ENCODE results near the gene FHIT. TPM values are rescaled to one million over a fixed set of nuclear protein-coding genes. Genes with fewer than 3 reads are reported as not detected.

Gene FHIT
- total and polyA plus RNA-seq, 2 experiments from 2014 or later, result 9.7 to 16.2 TPM

DNA sequence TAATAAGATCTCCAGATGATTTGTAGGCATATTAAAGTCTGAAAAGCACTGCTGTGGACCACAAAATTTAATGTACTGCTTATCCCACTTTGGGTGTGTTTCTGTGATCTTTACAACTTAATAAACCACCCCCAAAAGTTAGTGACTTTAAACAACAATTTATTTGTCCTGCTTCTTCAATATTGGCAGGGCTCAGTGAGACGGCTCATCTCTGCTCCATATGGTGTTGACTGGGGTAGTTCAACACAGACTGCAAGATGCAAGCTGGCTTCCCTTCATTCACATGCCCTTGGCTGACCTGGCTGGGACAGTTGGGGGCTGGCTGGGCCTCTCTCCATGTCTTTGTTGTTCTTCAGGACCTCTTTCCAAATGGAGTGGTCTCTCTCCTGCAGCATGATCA is 337.8 kb downstream of the FHIT start:
- no peaks in the 10 kb centered on the region for H3K27me3 ChIP-seq
- H3K9me2 ChIP-seq (replicated peaks; ENCODE audit: insufficient read depth), result no peaks in the 10 kb centered on the region
- H3K36me3 ChIP-seq (replicated peaks; ENCODE audit: insufficient read depth, low read depth), result no peaks in the 10 kb centered on the region
- H3K27ac ChIP-seq, result no peak overlapping the region
- H2AFZ ChIP-seq, result no peak overlapping the region
- no peaks in the 10 kb centered on the region for H4K20me1 ChIP-seq (ENCODE audit: insufficient read depth, poor library complexity, severe bottlenecking)
- DNase-seq (ENCODE audit: low spot score), result no peak
- WGBS (ENCODE audit: low lambda C conversion rate, missing lambda C conversion rate), result 95% methylated on average over 1 of the region's 1 CpG
- H3K4me1 ChIP-seq (ENCODE audit: insufficient read depth), result no peaks in the 10 kb centered on the region
- H3K9me3 ChIP-seq (ENCODE audit: low read depth), result no peaks in the 10 kb centered on the region
- no peak overlapping the region for H3K4me3 ChIP-seq
- no peaks in the 10 kb centered on the region for H3K79me2 ChIP-seq
- TF ChIP-seq, protein P1, sequence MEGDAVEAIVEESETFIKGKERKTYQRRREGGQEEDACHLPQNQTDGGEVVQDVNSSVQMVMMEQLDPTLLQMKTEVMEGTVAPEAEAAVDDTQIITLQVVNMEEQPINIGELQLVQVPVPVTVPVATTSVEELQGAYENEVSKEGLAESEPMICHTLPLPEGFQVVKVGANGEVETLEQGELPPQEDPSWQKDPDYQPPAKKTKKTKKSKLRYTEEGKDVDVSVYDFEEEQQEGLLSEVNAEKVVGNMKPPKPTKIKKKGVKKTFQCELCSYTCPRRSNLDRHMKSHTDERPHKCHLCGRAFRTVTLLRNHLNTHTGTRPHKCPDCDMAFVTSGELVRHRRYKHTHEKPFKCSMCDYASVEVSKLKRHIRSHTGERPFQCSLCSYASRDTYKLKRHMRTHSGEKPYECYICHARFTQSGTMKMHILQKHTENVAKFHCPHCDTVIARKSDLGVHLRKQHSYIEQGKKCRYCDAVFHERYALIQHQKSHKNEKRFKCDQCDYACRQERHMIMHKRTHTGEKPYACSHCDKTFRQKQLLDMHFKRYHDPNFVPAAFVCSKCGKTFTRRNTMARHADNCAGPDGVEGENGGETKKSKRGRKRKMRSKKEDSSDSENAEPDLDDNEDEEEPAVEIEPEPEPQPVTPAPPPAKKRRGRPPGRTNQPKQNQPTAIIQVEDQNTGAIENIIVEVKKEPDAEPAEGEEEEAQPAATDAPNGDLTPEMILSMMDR (IDR thresholded peaks at IDR 0.05; ENCODE audit: poor library complexity), result no peak
- TF ChIP-seq EZH2phosphoT487 (IDR thresholded peaks at IDR 0.05; ENCODE audit: low read depth, severe bottlenecking, unreplicated experiment), result no peak
- TF ChIP-seq EZH2 (IDR thresholded peaks at IDR 0.05; ENCODE audit: borderline replicate concordance), result no peak
- no peak overlapping the region for H3K4me2 ChIP-seq

DNA sequence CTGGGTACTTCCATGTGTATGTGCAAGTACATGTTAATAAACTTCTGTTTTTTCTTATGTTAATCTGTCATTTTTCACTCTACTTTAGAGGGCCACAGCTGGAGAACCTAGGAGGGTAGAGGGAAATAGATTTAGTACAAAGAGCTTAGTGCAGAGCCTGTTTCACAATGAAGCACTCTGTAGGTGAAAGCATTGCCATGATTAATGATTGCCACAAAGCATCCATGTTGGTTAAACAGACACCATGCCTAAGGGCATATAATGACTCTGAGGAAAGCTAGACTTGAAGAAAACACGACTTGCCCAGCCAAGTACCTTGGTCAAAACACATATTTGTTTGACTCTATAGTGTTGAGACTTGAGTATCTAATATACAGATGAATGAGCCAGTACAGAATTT is 338.4 kb downstream of the FHIT start:
- H3K27ac ChIP-seq, result no peak overlapping the region
- H4K20me1 ChIP-seq (ENCODE audit: insufficient read depth, poor library complexity, severe bottlenecking), result no peaks in the 10 kb centered on the region
- no peak overlapping the region for H3K4me2 ChIP-seq
- H3K27me3 ChIP-seq, result no peaks in the 10 kb centered on the region
- H3K4me1 ChIP-seq (ENCODE audit: insufficient read depth), result no peaks in the 10 kb centered on the region
- H2AFZ ChIP-seq, result no peak overlapping the region
- H3K9me3 ChIP-seq (ENCODE audit: low read depth), result no peaks in the 10 kb centered on the region
- H3K36me3 ChIP-seq (replicated peaks; ENCODE audit: insufficient read depth, low read depth), result no peaks in the 10 kb centered on the region
- 54% methylated on average over 1 of the region's 1 CpG for WGBS (ENCODE audit: low lambda C conversion rate, missing lambda C conversion rate)
- no peaks in the 10 kb centered on the region for H3K79me2 ChIP-seq
- H3K4me3 ChIP-seq, result no peak overlapping the region
- TF ChIP-seq, protein P1 (IDR thresholded peaks at IDR 0.05; ENCODE audit: poor library complexity), result no peak
- TF ChIP-seq EZH2 (IDR thresholded peaks at IDR 0.05; ENCODE audit: borderline replicate concordance), result no peak
- H3K9me2 ChIP-seq (replicated peaks; ENCODE audit: insufficient read depth), result no peaks in the 10 kb centered on the region
- no peak for DNase-seq (ENCODE audit: low spot score)

DNA sequence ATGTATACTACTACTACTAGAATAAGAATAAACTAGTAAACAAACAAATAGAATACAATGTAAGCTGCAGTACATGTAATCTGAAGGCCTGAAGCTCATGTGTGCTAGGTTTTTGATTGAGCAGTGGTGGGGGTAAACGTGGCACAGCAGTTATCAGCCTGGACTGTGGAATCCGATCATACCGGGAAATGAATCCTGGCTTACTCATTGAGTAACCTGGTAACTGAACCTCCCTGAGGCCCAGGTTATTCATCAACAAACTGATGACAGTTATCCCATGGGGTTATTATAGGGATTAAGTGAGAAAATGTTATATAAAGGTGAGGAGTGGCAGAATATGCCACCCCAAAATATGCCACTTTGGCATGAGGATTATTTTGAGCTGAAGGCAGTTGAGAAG is 339.1 kb downstream of the FHIT start:
- no peak overlapping the region for H2AFZ ChIP-seq
- no peak for TF ChIP-seq EZH2phosphoT487 (IDR thresholded peaks at IDR 0.05; ENCODE audit: low read depth, severe bottlenecking, unreplicated experiment)
- TF ChIP-seq, protein P1 (IDR thresholded peaks at IDR 0.05; ENCODE audit: poor library complexity), result no peak
- no peak for TF ChIP-seq EZH2 (IDR thresholded peaks at IDR 0.05; ENCODE audit: borderline replicate concordance)
- no peaks in the 10 kb centered on the region for H3K9me2 ChIP-seq (replicated peaks; ENCODE audit: insufficient read depth)
- no peaks in the 10 kb centered on the region for H4K20me1 ChIP-seq (ENCODE audit: insufficient read depth, poor library complexity, severe bottlenecking)
- WGBS (ENCODE audit: low lambda C conversion rate, missing lambda C conversion rate), result 83% methylated on average over 3 of the region's 3 CpGs
- H3K4me1 ChIP-seq (ENCODE audit: insufficient read depth), result no peaks in the 10 kb centered on the region
- H3K27me3 ChIP-seq, result no peaks in the 10 kb centered on the region
- no peaks in the 10 kb centered on the region for H3K79me2 ChIP-seq
- DNase-seq (ENCODE audit: low spot score), result no peak
- no peaks in the 10 kb centered on the region for H3K9me3 ChIP-seq (ENCODE audit: low read depth)
- no peaks in the 10 kb centered on the region for H3K36me3 ChIP-seq (replicated peaks; ENCODE audit: insufficient read depth, low read depth)
- no peak overlapping the region for H3K27ac ChIP-seq
- no peak overlapping the region for H3K4me3 ChIP-seq
- H3K4me2 ChIP-seq, result no peak overlapping the region

DNA sequence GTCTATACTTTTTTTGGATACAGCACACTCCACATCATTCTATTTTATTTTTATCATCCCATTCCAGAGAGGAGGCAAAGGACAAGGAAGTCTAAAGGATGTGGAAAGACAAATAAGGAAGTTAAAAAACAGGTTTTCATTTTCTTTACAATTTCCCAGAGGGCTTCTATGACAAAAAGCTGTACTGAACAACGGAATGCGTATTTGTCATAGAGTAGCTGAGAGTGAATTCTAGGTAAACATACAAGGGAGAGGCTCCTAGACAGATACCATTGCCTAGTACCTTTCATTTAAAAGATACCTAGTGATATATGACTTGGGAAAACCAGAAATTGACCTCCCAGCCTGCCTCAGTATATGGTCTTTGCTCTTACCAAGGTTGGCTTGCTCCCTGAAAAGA is 341.7 kb downstream of the FHIT start:
- TF ChIP-seq EZH2phosphoT487 (IDR thresholded peaks at IDR 0.05; ENCODE audit: low read depth, severe bottlenecking, unreplicated experiment) (no peak), EZH2 (IDR thresholded peaks at IDR 0.05; ENCODE audit: borderline replicate concordance) (no peak)
- TF ChIP-seq, protein P1 (IDR thresholded peaks at IDR 0.05; ENCODE audit: poor library complexity), result no peak
- H3K9me2 ChIP-seq (replicated peaks; ENCODE audit: insufficient read depth), result no peaks in the 10 kb centered on the region
- no peak overlapping the region for H2AFZ ChIP-seq
- H3K27ac ChIP-seq, result peak overlapping the region; percentile 33
- no peaks in the 10 kb centered on the region for H3K27me3 ChIP-seq
- DNase-seq (ENCODE audit: low spot score), result peak; percentile 5
- no peak overlapping the region for H3K4me3 ChIP-seq
- H3K9me3 ChIP-seq (ENCODE audit: low read depth), result no peaks in the 10 kb centered on the region
- no peaks in the 10 kb centered on the region for H3K4me1 ChIP-seq (ENCODE audit: insufficient read depth)
- 79% methylated on average over 2 of the region's 2 CpGs for WGBS (ENCODE audit: low lambda C conversion rate, missing lambda C conversion rate)
- no peaks in the 10 kb centered on the region for H4K20me1 ChIP-seq (ENCODE audit: insufficient read depth, poor library complexity, severe bottlenecking)
- H3K36me3 ChIP-seq (replicated peaks; ENCODE audit: insufficient read depth, low read depth), result no peaks in the 10 kb centered on the region
- no peak overlapping the region for H3K4me2 ChIP-seq
- no peaks in the 10 kb centered on the region for H3K79me2 ChIP-seq

Measured in hepatocyte (in vitro differentiated cells).